Limb (tissue), 2 donors: ENCODE data around the gene SMKR1.
A peak's percentile ranks its signal among the peaks of the same experiment; 100 is the strongest.
"Not testable (repeated sequence)": the region's sequence is repeated elsewhere in the genome, so short reads cannot be mapped to it uniquely, and the experiment has no call there.

Source experiments
- DNase-seq, 2 donors: peaks; one replicate each; pipeline ENCODE4 v3.0.0-alpha.2; 2016; ENCODE audit errors: extremely low spot score in 2 of 2

Gene SMKR1

DNA sequence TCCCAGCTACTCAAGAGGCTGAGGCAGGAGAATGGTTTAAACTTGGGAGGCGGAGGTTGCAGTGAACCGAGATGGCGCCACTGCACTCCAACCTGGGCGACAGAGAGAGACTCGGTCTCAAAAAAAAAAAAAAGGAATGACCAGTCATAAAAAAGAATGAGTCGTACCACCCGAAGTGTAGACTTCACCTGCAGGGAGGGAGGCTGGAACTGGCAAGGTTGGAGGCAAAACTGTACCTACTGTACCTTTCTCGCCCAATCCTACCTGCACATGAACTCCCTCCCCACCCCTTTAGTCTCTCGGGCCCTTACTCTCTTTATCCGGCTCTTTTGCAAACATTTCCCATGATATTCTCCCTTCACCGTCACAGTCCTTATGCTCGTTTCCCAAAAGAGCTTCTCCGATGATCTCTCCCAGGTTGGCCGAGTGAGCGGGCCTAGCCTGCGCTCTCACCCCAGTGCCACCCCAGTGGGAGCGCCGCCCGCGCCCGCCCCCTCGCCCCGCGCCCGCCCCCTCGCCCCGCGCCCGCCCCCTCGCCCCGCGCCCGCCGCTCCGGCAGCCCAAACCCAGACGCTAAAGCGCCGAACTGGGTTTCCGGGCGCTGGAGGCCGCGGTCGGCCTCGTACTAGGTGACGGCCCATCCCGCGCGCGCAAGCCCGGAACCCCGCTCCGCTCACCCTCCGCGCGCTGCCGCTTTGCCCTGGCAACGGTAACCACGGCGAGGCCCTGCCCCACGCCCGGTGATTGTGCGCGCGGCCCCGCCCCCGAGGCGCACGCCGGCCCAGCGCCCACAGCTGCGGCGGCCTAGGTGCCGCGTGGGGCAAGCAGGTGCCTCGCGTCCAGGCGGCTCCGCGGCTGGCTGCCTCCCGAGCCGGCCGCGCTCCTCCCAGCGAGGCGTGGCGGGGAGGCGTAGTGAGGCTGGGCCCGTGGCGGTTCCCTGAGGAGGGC lies at the start of gene SMKR1:
Gene SMKR1, plus strand, starts transcription at position 772 of the 948 bp plus-strand sequence. CDS start 294 bp downstream, outside the sequence.
- peak; percentile 19 to 86 for DNase-seq

DNA sequence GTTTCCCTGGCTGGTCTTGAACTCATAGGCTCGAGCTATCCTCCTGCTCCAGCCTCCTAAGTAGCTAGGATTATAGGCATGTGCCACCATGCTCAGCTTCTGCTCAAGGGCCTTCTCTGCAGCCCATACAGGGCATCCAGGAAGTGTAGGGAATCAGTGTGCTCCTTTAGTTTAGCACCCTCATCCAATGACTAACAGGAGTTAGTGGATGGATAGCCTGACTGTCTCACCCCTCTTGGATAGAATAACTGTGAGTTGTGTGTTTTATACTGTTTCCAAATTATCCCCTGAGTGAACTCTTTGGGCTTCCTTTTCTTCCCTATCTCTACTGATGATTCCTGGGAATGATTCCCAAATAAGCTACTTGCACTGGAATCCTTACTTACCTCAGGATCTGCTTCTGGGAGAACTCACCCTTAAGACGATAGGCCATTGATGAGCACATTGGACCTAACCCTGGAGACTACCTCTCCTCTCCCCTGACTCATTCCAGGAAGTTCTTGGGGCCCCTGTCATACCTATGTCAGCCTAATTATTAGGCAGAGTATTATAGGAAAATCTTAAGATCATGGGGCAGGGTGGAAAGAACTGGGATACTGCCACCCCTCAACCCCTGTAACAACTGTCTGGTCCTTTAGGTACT lies 49.6 kb upstream of the SMKR1 start:
- no peak for DNase-seq

DNA sequence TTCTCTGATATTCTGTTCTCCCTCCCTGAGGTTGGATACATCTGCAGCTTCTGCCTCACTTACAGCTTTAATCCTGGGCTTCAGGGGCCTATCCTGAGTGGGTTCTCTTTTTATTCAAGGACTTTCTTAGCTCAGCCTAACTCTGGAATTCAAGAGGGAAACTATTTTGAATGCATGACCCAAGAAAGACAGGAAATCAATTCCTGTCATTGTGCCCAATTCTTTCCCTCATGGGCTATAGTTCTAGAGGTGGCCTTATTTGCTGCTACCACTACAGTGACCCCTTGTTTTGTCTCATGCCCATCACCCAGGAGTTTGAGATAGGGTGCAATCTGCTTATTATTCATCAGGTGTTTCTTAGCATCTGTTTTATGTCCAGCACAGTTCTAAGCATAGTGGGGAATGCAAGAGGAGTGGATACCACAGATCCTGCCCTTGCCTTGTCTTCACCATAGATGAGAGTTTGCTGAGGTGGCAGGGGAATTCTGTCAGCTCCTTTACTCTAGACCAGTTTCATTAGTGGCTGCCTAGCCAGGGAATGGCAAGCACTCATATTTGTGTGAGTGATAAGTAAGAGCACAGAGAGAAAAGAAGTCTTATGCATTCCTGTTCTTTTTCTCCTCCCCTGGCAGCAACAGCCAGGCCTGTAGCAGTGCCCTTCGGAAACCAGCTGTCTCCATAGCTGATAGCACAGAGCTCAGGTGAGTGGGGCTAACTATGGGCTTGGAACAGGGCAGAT lies 48.7 kb upstream of the SMKR1 start:
- DNase-seq, result no peak

DNA sequence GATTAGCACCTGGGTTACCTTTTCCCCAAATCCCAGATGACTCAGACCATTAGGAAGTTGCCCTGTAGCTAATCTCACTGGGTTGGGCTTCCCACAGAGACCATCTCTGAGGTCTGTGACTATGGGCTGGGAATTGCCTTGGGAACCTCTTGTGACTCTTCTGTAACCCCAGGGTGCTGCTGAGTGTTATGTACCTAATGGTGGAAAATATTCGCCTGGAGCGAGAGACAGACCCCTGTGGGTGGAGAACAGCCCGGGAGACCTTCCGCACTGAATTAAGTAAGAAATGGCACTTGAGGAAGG lies 48.1 kb upstream of the SMKR1 start:
- DNase-seq, result no peak

DNA sequence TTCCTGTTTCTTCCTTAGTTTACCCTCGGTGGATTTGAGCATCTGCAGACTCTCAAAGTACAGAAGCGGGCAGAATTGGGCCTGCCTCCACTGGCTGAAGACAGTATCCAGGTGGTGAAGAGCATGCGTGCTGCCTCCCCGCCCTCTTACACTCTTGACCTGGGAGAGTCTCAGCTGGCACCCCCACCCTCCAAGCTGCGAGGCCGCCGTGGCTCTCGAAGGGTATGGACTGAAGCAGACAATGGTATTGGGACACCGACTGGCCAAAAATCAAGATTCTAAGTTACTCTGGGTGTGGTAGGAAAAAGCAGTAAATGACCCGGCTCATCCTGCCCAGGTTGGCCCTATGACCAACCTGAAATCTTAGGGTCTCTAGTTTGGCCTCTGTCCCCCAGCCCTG lies 45.9 kb upstream of the SMKR1 start:
- DNase-seq, result no peak

DNA sequence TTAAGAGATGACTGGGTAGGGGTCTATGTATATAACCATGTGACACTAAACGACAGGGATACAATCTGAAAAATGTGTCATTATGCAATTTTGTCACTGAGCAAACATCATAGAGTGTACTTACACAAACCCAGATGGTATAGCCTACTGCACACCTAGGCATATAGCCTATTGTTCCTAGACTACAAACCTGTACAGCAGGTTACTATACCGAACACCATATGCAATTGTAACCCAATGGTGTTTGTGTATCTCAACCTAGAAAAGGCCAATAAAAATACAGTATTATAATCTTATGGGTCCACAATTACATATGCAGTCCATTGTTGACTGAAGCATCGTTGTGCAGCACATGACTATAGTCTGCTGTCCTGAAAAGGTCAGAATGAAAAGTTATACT lies 45.2 kb upstream of the SMKR1 start:
- DNase-seq, result no peak

DNA sequence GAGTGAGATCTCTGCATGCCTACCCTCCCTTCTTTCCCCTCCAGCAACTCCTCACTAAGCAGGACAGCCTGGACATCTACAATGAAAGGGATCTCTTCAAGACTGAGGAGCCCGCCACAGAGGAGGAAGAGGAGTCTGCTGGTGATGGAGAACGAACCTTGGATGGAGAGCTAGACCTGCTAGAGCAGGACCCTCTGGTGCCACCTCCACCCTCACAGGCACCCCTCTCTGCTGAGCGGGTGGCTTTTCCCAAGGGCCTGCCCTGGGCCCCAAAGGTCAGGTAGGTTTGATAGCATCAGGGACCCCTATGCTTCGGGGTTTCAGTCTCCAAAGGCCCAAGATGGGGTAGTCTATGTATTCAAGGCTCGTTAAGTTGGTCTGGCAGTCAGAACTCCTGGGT lies 44.2 kb upstream of the SMKR1 start:
- DNase-seq, result no peak

DNA sequence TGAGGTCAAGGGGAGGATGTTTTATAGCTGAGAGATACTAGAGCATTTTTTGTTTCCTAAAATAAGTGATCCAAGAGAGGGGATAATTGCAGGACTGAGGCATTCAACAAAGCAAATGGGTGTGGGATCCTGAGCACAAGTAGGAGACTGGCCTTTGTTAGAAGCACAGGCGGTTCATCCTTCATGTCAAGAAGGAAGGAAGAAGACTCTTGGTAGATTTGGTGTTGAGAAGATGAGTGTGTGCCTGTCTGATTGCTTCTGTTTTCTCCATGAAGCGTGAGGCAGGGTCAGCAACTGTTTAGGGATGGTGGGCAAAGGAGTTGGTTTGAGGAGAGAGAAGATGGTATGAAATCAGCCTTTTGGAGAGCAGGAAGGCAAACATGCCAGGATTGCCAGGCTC lies 40.5 kb upstream of the SMKR1 start:
- no peak for DNase-seq

DNA sequence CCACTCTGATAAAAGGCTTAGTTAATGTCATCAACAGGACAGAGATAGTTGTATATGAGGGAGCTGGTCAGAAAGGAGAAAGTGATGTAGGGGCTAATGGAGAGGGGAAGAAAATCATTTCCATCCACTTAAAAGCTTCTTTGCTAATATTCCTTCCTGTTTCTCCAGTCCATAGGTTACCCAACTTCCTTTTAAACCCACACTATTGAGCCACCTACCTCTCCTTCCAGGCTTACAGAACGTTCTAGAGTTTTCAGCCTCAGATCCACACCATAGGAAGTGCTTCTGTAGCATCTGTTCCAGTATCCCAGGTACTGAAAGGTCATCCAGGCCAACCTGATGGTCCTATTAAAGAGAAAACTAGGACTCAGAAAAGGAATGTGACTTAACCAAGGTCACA lies 39.9 kb upstream of the SMKR1 start:
- no peak for DNase-seq

DNA sequence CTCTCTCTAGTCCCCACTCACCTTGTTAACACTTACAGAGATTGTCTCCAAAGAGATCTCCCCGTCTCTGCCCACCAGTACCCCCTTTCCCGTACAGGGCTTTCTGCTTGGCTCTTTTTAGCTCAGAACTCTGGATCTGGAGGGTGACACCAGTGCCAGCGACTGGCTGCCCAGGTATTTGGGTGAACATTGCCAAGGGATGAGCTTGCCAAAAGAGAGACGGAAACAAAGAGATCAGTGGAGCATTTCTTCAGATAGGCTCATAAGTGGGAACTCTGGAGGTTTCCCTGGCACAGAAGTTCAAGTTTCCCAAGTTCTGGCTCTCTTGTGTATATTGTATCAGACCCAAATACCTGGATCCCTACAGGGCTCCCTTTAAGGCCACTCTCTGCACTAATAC lies 38.1 kb upstream of the SMKR1 start:
- no peak for DNase-seq

DNA sequence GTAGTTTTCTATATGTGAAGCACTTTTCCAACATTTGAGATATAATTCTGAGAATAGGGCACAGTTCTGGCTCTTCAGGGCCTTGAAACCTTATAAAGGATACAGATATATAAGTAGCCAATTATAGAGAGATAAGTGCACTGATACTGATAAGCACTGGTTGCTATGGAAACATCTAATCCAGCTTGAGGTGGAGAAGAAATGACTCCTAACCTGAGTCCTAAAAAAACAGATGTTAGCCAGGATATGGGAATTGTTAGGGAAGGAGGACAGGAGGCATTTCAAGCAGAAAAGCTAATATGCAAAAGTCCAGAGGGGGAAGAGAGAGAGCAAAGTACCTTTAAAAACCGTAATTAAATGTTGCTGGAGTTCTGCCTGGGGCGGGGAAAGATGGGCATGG lies 37.3 kb upstream of the SMKR1 start:
- DNase-seq, result no peak

DNA sequence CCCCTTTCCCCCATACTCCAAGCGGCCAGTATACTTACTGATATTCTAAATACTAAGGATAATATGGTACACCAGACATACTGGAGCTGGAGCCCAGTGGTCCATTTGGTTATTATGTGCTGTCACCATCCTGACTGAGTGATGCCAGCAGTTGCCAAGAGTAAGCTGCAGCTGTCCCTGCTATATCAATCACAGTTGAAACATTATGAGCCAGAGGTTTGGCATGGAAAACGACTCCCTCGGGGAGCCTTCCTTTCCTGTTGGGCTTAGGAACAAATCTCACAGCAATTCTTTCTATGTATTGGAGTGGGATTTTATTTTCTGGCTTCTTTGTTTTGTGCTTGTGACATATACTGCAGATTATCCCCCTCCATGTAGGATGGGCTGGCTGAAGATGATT lies 35.5 kb upstream of the SMKR1 start:
- peak; percentile 20 to 44 for DNase-seq

DNA sequence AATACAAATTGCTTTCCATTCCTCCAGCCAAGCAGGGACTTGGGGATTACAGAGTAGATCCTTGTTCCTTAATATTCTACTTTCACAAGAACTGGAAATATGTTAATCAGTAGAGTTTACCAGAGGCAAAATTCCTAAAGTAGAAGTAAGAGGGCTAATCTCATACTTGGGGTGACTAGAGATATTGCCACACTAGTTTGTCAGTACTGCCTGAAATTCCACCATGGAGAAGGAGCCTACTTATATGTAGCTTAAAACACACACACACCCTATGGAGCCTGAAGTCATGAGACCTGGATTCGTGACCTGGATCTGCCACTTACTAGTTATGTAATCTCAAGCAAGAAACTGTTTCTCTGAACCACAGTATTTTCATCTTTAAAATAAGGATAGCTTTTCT lies 34.2 kb upstream of the SMKR1 start:
- no peak for DNase-seq

DNA sequence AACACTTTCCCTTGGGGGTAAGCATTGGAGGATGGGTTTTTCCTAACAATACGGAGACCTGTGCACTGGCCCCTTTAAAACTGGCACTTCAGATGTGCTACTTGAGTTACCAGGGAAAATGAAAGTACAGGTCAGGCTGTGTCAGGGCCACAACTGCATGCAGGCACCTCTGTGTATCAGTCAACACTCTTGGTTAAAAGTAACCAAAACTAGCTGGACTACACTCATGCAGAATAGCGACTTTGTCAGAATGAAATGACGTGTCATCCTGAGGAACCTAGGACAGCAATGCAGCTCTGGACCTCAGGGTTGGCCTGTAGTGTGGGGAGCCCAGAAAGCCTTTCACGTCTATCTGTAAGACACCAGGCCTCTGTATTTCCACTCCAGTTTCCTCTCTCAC lies 33.8 kb upstream of the SMKR1 start:
- DNase-seq, result no peak

DNA sequence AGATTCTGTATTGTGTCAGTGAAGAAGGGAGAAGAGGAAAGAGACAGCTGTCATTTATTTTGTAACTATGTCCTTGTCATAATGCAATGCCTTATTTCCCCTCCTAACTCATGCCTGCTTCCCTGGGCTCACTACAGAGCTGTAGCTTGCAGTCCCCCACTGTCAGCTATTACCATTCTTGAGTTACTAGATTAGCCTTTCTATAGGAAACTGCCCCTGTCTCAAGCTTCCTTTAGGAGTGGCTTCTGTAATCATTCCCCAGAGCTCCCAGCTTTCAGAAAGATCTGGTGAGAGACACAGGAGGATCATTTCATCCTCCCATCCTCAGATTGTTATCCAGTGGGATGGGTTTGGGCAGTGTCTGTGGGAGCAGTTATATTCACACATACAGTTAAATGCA lies 32.4 kb upstream of the SMKR1 start:
- no peak for DNase-seq

DNA sequence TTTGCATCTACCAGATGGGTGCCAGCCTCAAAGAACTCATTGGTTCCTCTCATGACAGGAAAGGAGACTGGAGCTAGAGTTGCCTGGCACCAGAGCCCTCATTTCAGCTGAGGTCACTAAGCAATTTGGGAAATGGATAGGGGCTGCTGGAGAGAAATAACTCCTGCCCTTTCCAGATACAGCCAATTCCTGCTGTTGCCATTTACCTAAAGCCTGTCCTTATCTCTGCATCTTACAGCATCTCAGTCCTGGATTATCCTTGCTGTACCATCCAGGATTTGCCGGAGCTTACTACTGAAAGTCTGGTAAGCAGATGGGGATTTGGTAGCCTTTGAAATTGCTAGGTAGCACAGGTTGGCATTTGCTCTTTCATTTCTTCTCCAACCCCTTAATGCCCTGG lies 31.9 kb upstream of the SMKR1 start:
- no peak for DNase-seq

DNA sequence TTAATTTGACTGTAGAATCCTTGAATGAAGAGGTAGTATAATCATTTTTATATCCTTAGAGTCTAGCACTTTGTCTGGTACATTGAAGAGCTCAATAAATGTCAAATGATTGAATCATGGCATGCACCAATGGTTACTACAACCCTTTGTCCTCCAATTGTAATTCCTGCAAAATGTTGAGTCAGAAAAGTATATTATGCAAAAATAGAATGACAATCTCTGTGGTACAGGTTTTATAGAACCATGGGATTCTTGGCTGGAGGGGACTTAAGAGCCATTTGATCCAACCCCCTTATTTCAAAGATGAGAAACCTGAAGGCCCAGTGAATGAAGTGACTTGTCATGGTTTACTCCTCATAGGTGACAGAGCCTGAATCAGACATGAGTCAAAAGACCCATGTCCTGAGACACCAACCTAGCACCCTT lies 30.9 kb upstream of the SMKR1 start:
- DNase-seq, result no peak

DNA sequence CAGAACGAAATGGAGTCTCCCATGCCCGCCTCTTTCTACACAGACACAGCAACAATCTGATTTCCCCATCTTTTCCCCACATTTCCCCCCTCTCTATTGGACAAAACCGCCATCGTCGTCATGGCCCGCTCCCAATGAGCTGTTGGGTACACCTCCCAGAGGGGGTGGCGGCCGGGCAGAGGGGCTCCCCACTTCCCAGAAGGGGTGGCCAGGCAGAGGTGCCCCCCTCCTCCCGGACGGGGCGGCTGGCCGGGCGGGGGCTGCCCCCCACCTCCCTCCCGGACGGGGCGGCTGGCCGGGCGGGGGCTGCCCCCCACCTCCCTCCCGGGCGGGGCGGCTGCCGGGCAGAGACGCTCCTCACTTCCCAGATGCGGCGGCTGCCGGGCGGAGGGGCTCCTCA lies 26.4 kb upstream of the SMKR1 start:
- DNase-seq, result not testable (repeated sequence)

DNA sequence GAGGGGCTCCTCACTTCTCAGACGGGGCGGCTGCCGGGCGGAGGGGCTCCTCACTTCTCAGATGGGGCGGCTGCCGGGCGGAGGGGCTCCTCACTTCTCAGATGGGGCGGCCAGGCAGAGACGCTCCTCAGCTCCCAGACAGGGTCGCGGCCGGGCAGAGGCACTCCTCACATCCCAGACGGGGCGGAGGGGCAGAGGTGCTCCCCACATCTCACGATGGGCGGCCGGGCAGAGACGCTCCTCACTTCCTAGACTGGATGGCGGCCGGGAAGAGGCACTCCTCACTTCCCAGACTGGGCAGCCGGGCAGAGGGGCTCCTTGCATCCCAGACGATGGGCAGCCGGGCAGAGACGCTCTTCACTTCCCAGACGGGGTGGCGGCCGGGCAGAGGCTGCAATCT lies 25.9 kb upstream of the SMKR1 start:
- DNase-seq, result not testable (repeated sequence)

DNA sequence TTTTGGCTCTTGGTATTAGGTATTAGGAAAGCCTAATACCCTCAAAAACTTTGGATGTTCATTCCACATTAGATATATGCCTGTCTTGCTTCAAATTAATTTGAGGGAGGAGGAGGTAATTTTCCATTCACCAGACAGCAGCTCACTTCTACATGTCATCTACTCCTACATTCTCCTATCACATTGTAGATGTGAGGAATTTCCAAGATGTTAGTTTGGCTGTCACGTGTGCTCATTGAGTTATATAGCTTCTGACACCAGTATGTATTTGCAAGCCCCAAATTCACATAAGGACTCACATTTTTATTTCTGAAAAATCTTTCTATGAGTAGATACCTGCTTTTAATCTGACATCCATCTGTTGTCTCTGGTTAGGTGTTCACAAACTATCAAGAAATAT lies 22.5 kb upstream of the SMKR1 start:
- DNase-seq, result no peak

DNA sequence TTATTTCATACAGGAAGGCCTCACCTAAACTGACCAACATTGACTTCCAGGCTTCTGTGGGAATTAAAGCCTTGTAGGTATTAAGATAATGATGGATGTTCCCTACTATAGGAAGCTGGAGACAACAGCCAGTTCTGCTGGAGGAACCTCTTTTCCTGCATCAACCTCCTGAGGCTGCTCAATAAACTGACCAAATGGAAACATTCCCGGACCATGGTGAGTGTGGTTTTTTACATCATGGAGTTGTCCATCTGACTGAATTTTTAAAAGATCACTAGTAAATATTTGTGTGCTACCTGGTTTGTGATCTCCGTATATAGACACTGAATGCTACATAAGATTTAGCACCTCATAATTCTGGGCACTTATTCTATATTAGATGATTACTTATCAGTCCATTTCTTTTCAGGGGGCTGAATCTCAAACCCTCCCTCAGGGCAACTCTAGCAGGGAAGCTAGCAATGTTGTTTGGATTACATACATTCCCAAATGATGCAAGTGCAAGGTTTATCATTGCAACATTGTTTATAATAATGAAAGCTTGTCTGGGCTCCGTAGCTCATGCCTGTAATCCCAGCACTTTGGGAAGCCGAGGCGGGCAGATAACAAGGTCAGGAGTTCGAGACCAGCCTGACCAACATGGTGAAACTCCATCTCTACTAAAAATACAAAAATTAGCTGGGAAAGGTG lies 21.5 kb upstream of the SMKR1 start:
- DNase-seq, result no peak

DNA sequence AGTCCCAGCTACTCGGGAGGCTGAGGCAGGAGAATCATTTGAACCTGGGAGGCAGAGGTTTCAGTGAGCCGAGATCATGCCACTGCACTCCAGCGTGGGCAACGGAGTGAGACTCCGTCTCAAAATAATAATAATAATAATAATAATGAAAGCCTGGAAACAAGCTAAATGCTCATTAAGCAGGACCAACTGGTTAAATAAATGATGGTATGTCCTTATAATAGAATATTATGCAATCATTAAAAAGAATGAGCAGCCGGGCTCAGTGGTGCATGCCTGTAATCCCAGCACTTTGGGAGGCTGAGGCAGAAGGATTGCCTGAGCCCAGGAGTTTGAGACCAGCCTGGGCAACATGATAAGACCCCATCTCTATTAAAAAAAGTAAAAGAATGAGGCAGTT lies 21.0 kb upstream of the SMKR1 start:
- DNase-seq, result not testable (repeated sequence)
